WTC11 (cell line): ENCODE data around the gene EIF4G1. TPM values are rescaled to one million over a fixed set of nuclear protein-coding genes. Genes with fewer than 3 reads are reported as not detected.
A peak's percentile ranks its signal among the peaks of the same experiment; 100 is the strongest.

ENCODE experiments used
- ATAC-seq: fragments of 200-7000 bp; cut with Tn5 transposase; 2 replicates; pipeline ENCODE4 v1.10.0; 2021; ENCODE audit warnings: mild to moderate bottlenecking, moderate library complexity
- CTCF ChIA-PET: fragments of 300-600 bp; sonication (Branson Sonifier 250); formaldehyde crosslinking; loops from one replicate; lab custom pipeline; 2021; ENCODE audit warnings: antibody characterized with exemption; lab: Charles Lee
- POLR2A ChIA-PET: fragments of 350-600 bp; sonication (Branson Sonifier 250); formaldehyde crosslinking; loops from one replicate; lab custom pipeline; 2021; ENCODE audit warnings: antibody characterized with exemption; lab: Charles Lee
- DNase-seq: peaks from one replicate; pipeline ENCODE4 v3.0.0; 2021; ENCODE audit warnings: low spot score
- H3K27ac Mint-ChIP-seq: 2 replicates; pipeline ENCODE4 v1.8.0; 2021; ENCODE audit warnings: mixed read lengths
- H3K27me3 Mint-ChIP-seq: 2 replicates; pipeline ENCODE4 v1.8.0; 2021; ENCODE audit warnings: low read depth, mild to moderate bottlenecking, moderate library complexity, mixed read lengths
- H3K36me3 Mint-ChIP-seq: 2 replicates; pipeline ENCODE4 v1.8.0; 2021; ENCODE audit warnings: mixed read lengths
- H3K4me1 Mint-ChIP-seq: 2 replicates; pipeline ENCODE4 v1.8.0; 2022; ENCODE audit warnings: mixed read lengths
- H3K4me3 Mint-ChIP-seq: 2 replicates; pipeline ENCODE4 v1.8.0; 2021; ENCODE audit warnings: mild to moderate bottlenecking, moderate library complexity, mixed read lengths
- H3K9me3 Mint-ChIP-seq: 2 replicates; pipeline ENCODE4 v1.8.0; 2021; ENCODE audit warnings: mixed read lengths
- ATF1 ChIP-seq: sonication (generic); formaldehyde crosslinking; IDR thresholded peaks from 2 replicates; pipeline ENCODE4 v1.8.1; 2023; ENCODE audit warnings: mild to moderate bottlenecking, moderate library complexity, missing genetic modification reagents
- ATF3 ChIP-seq: sonication (generic); formaldehyde crosslinking; conservative IDR thresholded peaks from 2 replicates; pipeline ENCODE4 v1.8.1; 2022; ENCODE audit warnings: mild to moderate bottlenecking, missing genetic modification reagents
- E2F4 ChIP-seq: sonication (generic); formaldehyde crosslinking; IDR thresholded peaks from 2 replicates; pipeline ENCODE4 v1.8.1; 2022; ENCODE audit warnings: low read depth, mild to moderate bottlenecking, moderate library complexity, missing genetic modification reagents, borderline replicate concordance
- ELF4 ChIP-seq: sonication (generic); formaldehyde crosslinking; IDR thresholded peaks from 2 replicates; pipeline ENCODE4 v1.8.1; 2022; ENCODE audit warnings: low read depth, mild to moderate bottlenecking, moderate library complexity, missing genetic modification reagents
- ETV6 ChIP-seq: sonication (generic); formaldehyde crosslinking; IDR thresholded peaks from 2 replicates; pipeline ENCODE4 v1.8.1; 2022; ENCODE audit warnings: mild to moderate bottlenecking, missing genetic modification reagents
- FOXJ3 ChIP-seq: sonication (generic); formaldehyde crosslinking; IDR thresholded peaks from 2 replicates; pipeline ENCODE4 v1.9.0; 2021; ENCODE audit warnings: missing genetic modification reagents, mild to moderate bottlenecking, borderline replicate concordance
- GTF2I ChIP-seq: fragments of 250-450 bp; sonication (Bioruptor Pico); conservative IDR thresholded peaks from 2 replicates; pipeline ENCODE4 v1.4.0; 2021; ENCODE audit warnings: mild to moderate bottlenecking
- KAT7 ChIP-seq: sonication (generic); formaldehyde crosslinking; IDR thresholded peaks from 2 replicates; pipeline ENCODE4 v1.8.1; 2023; ENCODE audit warnings: missing genetic modification reagents, mild to moderate bottlenecking, borderline replicate concordance
- MXD4 ChIP-seq: fragments of 250-450 bp; sonication (Bioruptor Pico); IDR thresholded peaks from 2 replicates; pipeline ENCODE4 v1.8.0; 2021; ENCODE audit warnings: mild to moderate bottlenecking, moderate library complexity, borderline replicate concordance
- MYBL2 ChIP-seq: sonication (generic); formaldehyde crosslinking; IDR thresholded peaks from 2 replicates; pipeline ENCODE4 v1.8.1; 2023; ENCODE audit warnings: mild to moderate bottlenecking, moderate library complexity, missing genetic modification reagents
- NFATC4 ChIP-seq: fragments of 250-450 bp; sonication (Bioruptor Pico); IDR thresholded peaks from 2 replicates; pipeline ENCODE4 v1.9.0; 2021; ENCODE audit warnings: mild to moderate bottlenecking
- NR1H2 ChIP-seq: sonication (generic); formaldehyde crosslinking; IDR thresholded peaks from 2 replicates; pipeline ENCODE4 v1.9.0; 2021; ENCODE audit warnings: mild to moderate bottlenecking, moderate library complexity, missing genetic modification reagents
- TEAD1 ChIP-seq: sonication (generic); formaldehyde crosslinking; IDR thresholded peaks from 2 replicates; pipeline ENCODE4 v1.8.0; 2022; ENCODE audit warnings: mild to moderate bottlenecking, missing genetic modification reagents
- ZNF317 ChIP-seq: sonication (generic); formaldehyde crosslinking; IDR thresholded peaks from 2 replicates; pipeline ENCODE4 v1.8.1; 2023; ENCODE audit warnings: low read depth, mild to moderate bottlenecking, moderate library complexity, missing genetic modification reagents, borderline replicate concordance
- ZNF416 ChIP-seq: fragments of 250-450 bp; sonication (Bioruptor Pico); IDR thresholded peaks from 2 replicates; pipeline ENCODE4 v1.9.0; 2021; ENCODE audit warnings: mild to moderate bottlenecking, inconsistent platforms
- total RNA-seq: library from RNA; stranded (reverse); gene quantifications from 3 replicates; pipeline ENCODE4 v1.2.3, GENCODE V29; 2021
- TF ChIP-seq, protein P1 (sequence below): fragments of 250-450 bp; sonication (Bioruptor Pico); IDR thresholded peaks from 2 replicates; pipeline ENCODE4 v1.8.0; 2021; ENCODE audit warnings: mild to moderate bottlenecking
- TF ChIP-seq, protein P2 (sequence below): sonication (generic); formaldehyde crosslinking; IDR thresholded peaks from 2 replicates; pipeline ENCODE4 v1.8.1; 2023; ENCODE audit warnings: mild to moderate bottlenecking, missing genetic modification reagents
- TF ChIP-seq, protein P3 (sequence below): sonication (generic); formaldehyde crosslinking; IDR thresholded peaks from 2 replicates; pipeline ENCODE4 v1.8.1; 2022; ENCODE audit warnings: missing genetic modification reagents, borderline replicate concordance
- TF ChIP-seq, protein P4 (sequence below): sonication (generic); formaldehyde crosslinking; IDR thresholded peaks from 2 replicates; pipeline ENCODE4 v1.8.0; 2023; ENCODE audit warnings: mild to moderate bottlenecking, missing genetic modification reagents
- TF ChIP-seq, protein P5 (sequence below): sonication (generic); formaldehyde crosslinking; IDR thresholded peaks from 2 replicates; pipeline ENCODE4 v1.8.1; 2022; ENCODE audit warnings: low read depth, missing genetic modification reagents, borderline replicate concordance
- TF ChIP-seq, protein P6 (sequence below): sonication (generic); formaldehyde crosslinking; IDR thresholded peaks from 2 replicates; pipeline ENCODE4 v1.8.1; 2023; ENCODE audit warnings: mild to moderate bottlenecking, missing genetic modification reagents, moderate library complexity

EIF4G1 gene
- total RNA-seq, 1 experiment from 2014 or later, result 557 TPM

GRCh38 chr3:184290331-184290730, 24.1 kb upstream of the EIF4G1 start:
- Mint-ChIP-seq H3K4me1 (no peaks in the 10 kb centered on the region), H3K27me3 (peaks cover 5% of the 10 kb centered on the region; the same call in 1 of the 2 replicates), H3K27ac (no peak overlapping the region), H3K36me3 (no peaks in the 10 kb centered on the region), H3K4me3 (no peak overlapping the region)
- ATAC-seq (peak; percentile 64), DNase-seq (peak; percentile 34)
- POLR2A ChIA-PET, result no interaction called here
- TF ChIP-seq TEAD1 (CRISPR knock-in tag) (no peak), ETV6 (CRISPR knock-in tag) (no peak), FOXJ3 (CRISPR knock-in tag) (no peak), MXD4 (no peak), GTF2I (CRISPR knock-in tag) (no peak), E2F4 (no peak), NFATC4 (no peak), ATF3 (CRISPR knock-in tag) (no peak), KAT7 (CRISPR knock-in tag) (no peak), ZNF416 (CRISPR knock-in tag) (no peak)
- TF ChIP-seq, protein P1, sequence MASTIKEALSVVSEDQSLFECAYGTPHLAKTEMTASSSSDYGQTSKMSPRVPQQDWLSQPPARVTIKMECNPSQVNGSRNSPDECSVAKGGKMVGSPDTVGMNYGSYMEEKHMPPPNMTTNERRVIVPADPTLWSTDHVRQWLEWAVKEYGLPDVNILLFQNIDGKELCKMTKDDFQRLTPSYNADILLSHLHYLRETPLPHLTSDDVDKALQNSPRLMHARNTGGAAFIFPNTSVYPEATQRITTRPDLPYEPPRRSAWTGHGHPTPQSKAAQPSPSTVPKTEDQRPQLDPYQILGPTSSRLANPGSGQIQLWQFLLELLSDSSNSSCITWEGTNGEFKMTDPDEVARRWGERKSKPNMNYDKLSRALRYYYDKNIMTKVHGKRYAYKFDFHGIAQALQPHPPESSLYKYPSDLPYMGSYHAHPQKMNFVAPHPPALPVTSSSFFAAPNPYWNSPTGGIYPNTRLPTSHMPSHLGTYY (CRISPR knock-in tag), result no peak
- TF ChIP-seq, protein P2, sequence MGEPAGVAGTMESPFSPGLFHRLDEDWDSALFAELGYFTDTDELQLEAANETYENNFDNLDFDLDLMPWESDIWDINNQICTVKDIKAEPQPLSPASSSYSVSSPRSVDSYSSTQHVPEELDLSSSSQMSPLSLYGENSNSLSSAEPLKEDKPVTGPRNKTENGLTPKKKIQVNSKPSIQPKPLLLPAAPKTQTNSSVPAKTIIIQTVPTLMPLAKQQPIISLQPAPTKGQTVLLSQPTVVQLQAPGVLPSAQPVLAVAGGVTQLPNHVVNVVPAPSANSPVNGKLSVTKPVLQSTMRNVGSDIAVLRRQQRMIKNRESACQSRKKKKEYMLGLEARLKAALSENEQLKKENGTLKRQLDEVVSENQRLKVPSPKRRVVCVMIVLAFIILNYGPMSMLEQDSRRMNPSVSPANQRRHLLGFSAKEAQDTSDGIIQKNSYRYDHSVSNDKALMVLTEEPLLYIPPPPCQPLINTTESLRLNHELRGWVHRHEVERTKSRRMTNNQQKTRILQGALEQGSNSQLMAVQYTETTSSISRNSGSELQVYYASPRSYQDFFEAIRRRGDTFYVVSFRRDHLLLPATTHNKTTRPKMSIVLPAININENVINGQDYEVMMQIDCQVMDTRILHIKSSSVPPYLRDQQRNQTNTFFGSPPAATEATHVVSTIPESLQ (CRISPR knock-in tag), result no peak
- TF ChIP-seq, all 79 proteins: peak for 0
- H3K9me3 Mint-ChIP-seq, result no peaks in the 10 kb centered on the region
- CTCF ChIA-PET, result interaction anchor here (1.1 to 1.4 kb wide), 4 partner anchors 10 to 271 kb away, joined by 4 to 7 read pairs (median 4); partner anchors contain the start of genes EIF2B5 and EPHB3

GRCh38 chr3:184291044-184291737, 23.2 kb upstream of the EIF4G1 start:
- no peaks in the 10 kb centered on the region for H3K4me1 Mint-ChIP-seq
- no peak overlapping the region for H3K27ac Mint-ChIP-seq
- H3K27me3 Mint-ChIP-seq, result peaks cover 5% of the 10 kb centered on the region; the same call in 1 of the 2 replicates
- POLR2A ChIA-PET, result no interaction called here
- CTCF ChIA-PET, result interaction anchor here (1.1 to 1.5 kb wide), 4 partner anchors 11 to 270 kb away, joined by 3 to 4 read pairs (median 4); partner anchors contain the start of genes CAMK2N2, EEF1AKMT4 and EPHB3
- no peaks in the 10 kb centered on the region for H3K36me3 Mint-ChIP-seq
- no peaks in the 10 kb centered on the region for H3K9me3 Mint-ChIP-seq
- ATAC-seq (no peak), DNase-seq (no peak)
- H3K4me3 Mint-ChIP-seq, result no peak overlapping the region
- TF ChIP-seq ZNF317 (CRISPR knock-in tag) (no peak), ELF4 (no peak), E2F4 (no peak), MYBL2 (CRISPR knock-in tag) (no peak), ATF1 (no peak), NR1H2 (CRISPR knock-in tag) (no peak)
- TF ChIP-seq, protein P3, sequence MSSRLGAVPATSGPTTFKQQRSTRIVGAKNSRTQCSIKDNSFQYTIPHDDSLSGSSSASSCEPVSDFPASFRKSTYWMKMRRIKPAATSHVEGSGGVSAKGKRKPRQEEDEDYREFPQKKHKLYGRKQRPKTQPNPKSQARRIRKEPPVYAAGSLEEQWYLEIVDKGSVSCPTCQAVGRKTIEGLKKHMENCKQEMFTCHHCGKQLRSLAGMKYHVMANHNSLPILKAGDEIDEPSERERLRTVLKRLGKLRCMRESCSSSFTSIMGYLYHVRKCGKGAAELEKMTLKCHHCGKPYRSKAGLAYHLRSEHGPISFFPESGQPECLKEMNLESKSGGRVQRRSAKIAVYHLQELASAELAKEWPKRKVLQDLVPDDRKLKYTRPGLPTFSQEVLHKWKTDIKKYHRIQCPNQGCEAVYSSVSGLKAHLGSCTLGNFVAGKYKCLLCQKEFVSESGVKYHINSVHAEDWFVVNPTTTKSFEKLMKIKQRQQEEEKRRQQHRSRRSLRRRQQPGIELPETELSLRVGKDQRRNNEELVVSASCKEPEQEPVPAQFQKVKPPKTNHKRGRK (CRISPR knock-in tag), result no peak
- TF ChIP-seq, protein P4, sequence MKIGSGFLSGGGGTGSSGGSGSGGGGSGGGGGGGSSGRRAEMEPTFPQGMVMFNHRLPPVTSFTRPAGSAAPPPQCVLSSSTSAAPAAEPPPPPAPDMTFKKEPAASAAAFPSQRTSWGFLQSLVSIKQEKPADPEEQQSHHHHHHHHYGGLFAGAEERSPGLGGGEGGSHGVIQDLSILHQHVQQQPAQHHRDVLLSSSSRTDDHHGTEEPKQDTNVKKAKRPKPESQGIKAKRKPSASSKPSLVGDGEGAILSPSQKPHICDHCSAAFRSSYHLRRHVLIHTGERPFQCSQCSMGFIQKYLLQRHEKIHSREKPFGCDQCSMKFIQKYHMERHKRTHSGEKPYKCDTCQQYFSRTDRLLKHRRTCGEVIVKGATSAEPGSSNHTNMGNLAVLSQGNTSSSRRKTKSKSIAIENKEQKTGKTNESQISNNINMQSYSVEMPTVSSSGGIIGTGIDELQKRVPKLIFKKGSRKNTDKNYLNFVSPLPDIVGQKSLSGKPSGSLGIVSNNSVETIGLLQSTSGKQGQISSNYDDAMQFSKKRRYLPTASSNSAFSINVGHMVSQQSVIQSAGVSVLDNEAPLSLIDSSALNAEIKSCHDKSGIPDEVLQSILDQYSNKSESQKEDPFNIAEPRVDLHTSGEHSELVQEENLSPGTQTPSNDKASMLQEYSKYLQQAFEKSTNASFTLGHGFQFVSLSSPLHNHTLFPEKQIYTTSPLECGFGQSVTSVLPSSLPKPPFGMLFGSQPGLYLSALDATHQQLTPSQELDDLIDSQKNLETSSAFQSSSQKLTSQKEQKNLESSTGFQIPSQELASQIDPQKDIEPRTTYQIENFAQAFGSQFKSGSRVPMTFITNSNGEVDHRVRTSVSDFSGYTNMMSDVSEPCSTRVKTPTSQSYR (CRISPR knock-in tag), result no peak
- TF ChIP-seq, protein P5, sequence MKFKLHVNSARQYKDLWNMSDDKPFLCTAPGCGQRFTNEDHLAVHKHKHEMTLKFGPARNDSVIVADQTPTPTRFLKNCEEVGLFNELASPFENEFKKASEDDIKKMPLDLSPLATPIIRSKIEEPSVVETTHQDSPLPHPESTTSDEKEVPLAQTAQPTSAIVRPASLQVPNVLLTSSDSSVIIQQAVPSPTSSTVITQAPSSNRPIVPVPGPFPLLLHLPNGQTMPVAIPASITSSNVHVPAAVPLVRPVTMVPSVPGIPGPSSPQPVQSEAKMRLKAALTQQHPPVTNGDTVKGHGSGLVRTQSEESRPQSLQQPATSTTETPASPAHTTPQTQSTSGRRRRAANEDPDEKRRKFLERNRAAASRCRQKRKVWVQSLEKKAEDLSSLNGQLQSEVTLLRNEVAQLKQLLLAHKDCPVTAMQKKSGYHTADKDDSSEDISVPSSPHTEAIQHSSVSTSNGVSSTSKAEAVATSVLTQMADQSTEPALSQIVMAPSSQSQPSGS (CRISPR knock-in tag), result no peak
- TF ChIP-seq, protein P6, sequence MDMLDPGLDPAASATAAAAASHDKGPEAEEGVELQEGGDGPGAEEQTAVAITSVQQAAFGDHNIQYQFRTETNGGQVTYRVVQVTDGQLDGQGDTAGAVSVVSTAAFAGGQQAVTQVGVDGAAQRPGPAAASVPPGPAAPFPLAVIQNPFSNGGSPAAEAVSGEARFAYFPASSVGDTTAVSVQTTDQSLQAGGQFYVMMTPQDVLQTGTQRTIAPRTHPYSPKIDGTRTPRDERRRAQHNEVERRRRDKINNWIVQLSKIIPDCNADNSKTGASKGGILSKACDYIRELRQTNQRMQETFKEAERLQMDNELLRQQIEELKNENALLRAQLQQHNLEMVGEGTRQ (CRISPR knock-in tag), result no peak
